A673 (cell line): ENCODE data around the gene TBCD. TPM values are rescaled to one million over a fixed set of nuclear protein-coding genes. Genes with fewer than 3 reads are reported as not detected.
A peak's percentile ranks its signal among the peaks of the same experiment; 100 is the strongest.

Source experiments
- BruUV-seq: library from RNA; stranded (reverse); fragments of 400-500 nt; replicated peaks from 2 replicates; lab custom pipeline; 2021; lab: Mats Ljungman, UMichigan
- CTCF ChIA-PET: fragments of 300-600 bp; sonication (Branson Sonifier 250); formaldehyde crosslinking; loops from one replicate; lab custom pipeline; 2022; ENCODE audit warnings: antibody characterized with exemption; lab: Charles Lee
- POLR2A ChIA-PET: fragments of 300-600 bp; sonication (Branson Sonifier 250); formaldehyde crosslinking; loops from one replicate; lab custom pipeline; 2022; ENCODE audit warnings: antibody characterized with exemption; ENCODE audit not compliant: low non-redundant PET; lab: Charles Lee
- DNase-seq: peaks from one replicate; pipeline ENCODE4 v3.0.0-alpha.2; 2015; ENCODE audit warnings: low spot score
- H3K27ac ChIP-seq: fragments of 200-600 bp; sonication (generic); 2 replicates; pipeline ENCODE4 v1.5.1; 2016; ENCODE audit warnings: mixed run types, low read depth, mild to moderate bottlenecking, mixed read lengths, antibody characterized with exemption, low read length; ENCODE audit not compliant: poor library complexity, severe bottlenecking
- H3K27me3 ChIP-seq: fragments of 200-600 bp; sonication (generic); replicated peaks from 2 replicates; pipeline ENCODE4 v1.6.1; 2017; ENCODE audit warnings: mixed run types, low read depth, mild to moderate bottlenecking, mixed read lengths, antibody characterized with exemption, low read length; ENCODE audit not compliant: insufficient read depth, poor library complexity
- H3K36me3 ChIP-seq: fragments of 200-600 bp; sonication (generic); 2 replicates; pipeline ENCODE4 v1.6.1; 2016; ENCODE audit warnings: mixed run types, mild to moderate bottlenecking, mixed read lengths, antibody characterized with exemption, low read length; ENCODE audit not compliant: insufficient read depth, poor library complexity, severe bottlenecking
- H3K4me1 ChIP-seq: fragments of 200-600 bp; sonication (generic); 2 replicates; pipeline ENCODE4 v1.6.1; 2017; ENCODE audit warnings: mixed run types, mild to moderate bottlenecking, mixed read lengths, antibody characterized with exemption, low read length; ENCODE audit not compliant: insufficient read depth, poor library complexity, severe bottlenecking
- H3K4me3 ChIP-seq: fragments of 200-600 bp; sonication (generic); 2 replicates; pipeline ENCODE4 v1.5.1; 2016; ENCODE audit warnings: low read depth, mixed run types, mild to moderate bottlenecking, mixed read lengths, low read length; ENCODE audit not compliant: poor library complexity, severe bottlenecking
- H3K9me3 ChIP-seq: fragments of 200-600 bp; sonication (generic); 2 replicates; pipeline ENCODE4 v1.6.1; 2016; ENCODE audit warnings: mixed run types, low read depth, mild to moderate bottlenecking, mixed read lengths, antibody characterized with exemption, low read length; ENCODE audit not compliant: poor library complexity, severe bottlenecking
- CTCF ChIP-seq: fragments of 300-800, 200-600 bp; sonication (generic); conservative IDR thresholded peaks from 2 replicates; pipeline ENCODE4 v1.5.1; 2017; ENCODE audit warnings: low read depth, mild to moderate bottlenecking, antibody characterized with exemption, low read length, moderate library complexity, mixed read lengths
- EZH2 ChIP-seq: fragments of 200-600 bp; sonication (generic); IDR thresholded peaks from 2 replicates; pipeline ENCODE4 v1.6.1; 2017; ENCODE audit warnings: borderline replicate concordance, low read depth, mild to moderate bottlenecking, mixed read lengths, antibody characterized with exemption, low read length; ENCODE audit not compliant: poor library complexity, severe bottlenecking
- intact Hi-C: fragments of 100-400 bp; cut with micrococcal nuclease; formaldehyde crosslinking; loops from one replicate; pipeline ENCODE4 v1.10.0; 2022; ENCODE audit not compliant: unreplicated experiment
- total RNA-seq: library from RNA; stranded (reverse); gene quantifications from 2 replicates; pipeline ENCODE4 v1.2.3, GENCODE V29; 2021

TBCD gene
- total RNA-seq, 1 experiment from 2014 or later = 113 TPM

- Histone ChIP-seq H3K27me3 (no peaks in the 10 kb centered on the region), H3K36me3 (no peaks in the 10 kb centered on the region), H3K4me1 (peaks cover 36% of the 10 kb centered on the region), H3K9me3 (no peaks in the 10 kb centered on the region), H3K27ac (peak overlapping the region; percentile 65), H3K4me3 (no peak overlapping the region)
- CTCF ChIA-PET = interaction anchor here (0.5 to 0.9 kb wide), 2 partner anchors 20 to 27 kb away, joined by 3 read pairs; no protein-coding TSS in a partner anchor
- no TSS peak for BruUV-seq
- peak; percentile 94 for DNase-seq
- POLR2A ChIA-PET = no interaction called here
- TF ChIP-seq CTCF (no peak), EZH2 (no peak)
- intact Hi-C loops = no loop called here
These were observed 112.3 kb downstream of the TBCD start for GRCh38 chr17:82863941-82864712.

- intact Hi-C loops = no loop called here
- no peaks in the 10 kb centered on the region for H3K9me3 ChIP-seq
- peak overlapping the region; percentile 40 for H3K27ac ChIP-seq
- H3K4me3 ChIP-seq = no peak overlapping the region
- BruUV-seq = no TSS peak
- ChIA-PET CTCF (no interaction called here), POLR2A (no interaction called here)
- H3K27me3 ChIP-seq = no peaks in the 10 kb centered on the region
- DNase-seq = no peak
- H3K36me3 ChIP-seq = no peaks in the 10 kb centered on the region
- TF ChIP-seq EZH2 (no peak), CTCF (no peak)
- H3K4me1 ChIP-seq = peaks cover 36% of the 10 kb centered on the region
These were observed 112.9 kb downstream of the TBCD start for GRCh38 chr17:82864713-82865248.

- H3K4me1 ChIP-seq = peaks cover 36% of the 10 kb centered on the region
- peak overlapping the region; percentile 40 for H3K27ac ChIP-seq
- CTCF ChIA-PET = no interaction called here
- no peaks in the 10 kb centered on the region for H3K27me3 ChIP-seq
- no peak for DNase-seq
- H3K36me3 ChIP-seq = no peaks in the 10 kb centered on the region
- intact Hi-C loops = no loop called here
- no TSS peak for BruUV-seq
- no peak for TF ChIP-seq CTCF
- TF ChIP-seq EZH2 = no peak
- H3K4me3 ChIP-seq = no peak overlapping the region
- POLR2A ChIA-PET = no interaction called here
- no peaks in the 10 kb centered on the region for H3K9me3 ChIP-seq
These were observed 113.4 kb downstream of the TBCD start for GRCh38 chr17:82865274-82865673.
